Lower leg skin (tissue), 3 donors: ENCODE data around the gene BMP2K.

Source experiments
- POLR2A ChIP-seq, 2 donors: fragments of 450-650 bp; IDR thresholded peaks; one replicate each; pipeline ENCODE4 v1.6.1; 2016 to 2017; ENCODE audit warnings: antibody characterized with exemption in 2 of 2, mild to moderate bottlenecking in 1 of 2, moderate library complexity in 1 of 2
- TF ChIP-seq, protein P1 (sequence below), 3 donors: fragments of 450-650 bp; IDR thresholded peaks; one replicate each; pipeline ENCODE4 v1.5.1; 2016; ENCODE audit warnings: antibody characterized with exemption in 3 of 3, mild to moderate bottlenecking in 3 of 3, moderate library complexity in 2 of 3

DNA sequence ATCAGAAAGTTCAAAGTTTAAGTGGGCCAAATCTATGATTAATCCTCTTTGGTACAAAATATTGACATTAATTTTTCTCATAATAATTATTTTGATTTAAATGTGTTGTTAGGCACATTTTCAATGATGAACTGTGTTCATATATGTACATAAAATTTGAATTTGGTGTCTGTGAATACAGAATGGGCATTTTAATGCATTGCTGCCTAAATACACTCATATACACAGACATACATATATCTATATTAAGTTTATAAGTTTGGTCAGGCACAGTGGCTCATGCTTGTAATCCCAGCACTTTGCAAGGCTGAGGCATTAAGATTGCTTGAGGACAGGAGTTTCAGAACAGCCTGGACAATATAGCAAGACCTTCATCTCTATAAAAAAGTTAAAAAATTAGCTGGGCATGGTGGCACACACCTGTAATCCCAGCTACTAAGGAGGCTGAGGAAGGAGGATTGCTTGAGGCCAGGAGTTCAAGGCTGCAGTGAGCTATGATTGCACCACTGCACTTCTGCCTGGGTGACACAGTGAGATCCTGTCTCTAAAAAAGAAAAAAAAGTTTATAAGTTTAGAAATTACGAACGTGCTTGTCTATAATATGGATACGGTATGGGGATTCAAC is 12.3 kb upstream of the BMP2K start:
- TF ChIP-seq POLR2A (IDR thresholded peaks at IDR 0.05), result no peak
- TF ChIP-seq, protein P1, sequence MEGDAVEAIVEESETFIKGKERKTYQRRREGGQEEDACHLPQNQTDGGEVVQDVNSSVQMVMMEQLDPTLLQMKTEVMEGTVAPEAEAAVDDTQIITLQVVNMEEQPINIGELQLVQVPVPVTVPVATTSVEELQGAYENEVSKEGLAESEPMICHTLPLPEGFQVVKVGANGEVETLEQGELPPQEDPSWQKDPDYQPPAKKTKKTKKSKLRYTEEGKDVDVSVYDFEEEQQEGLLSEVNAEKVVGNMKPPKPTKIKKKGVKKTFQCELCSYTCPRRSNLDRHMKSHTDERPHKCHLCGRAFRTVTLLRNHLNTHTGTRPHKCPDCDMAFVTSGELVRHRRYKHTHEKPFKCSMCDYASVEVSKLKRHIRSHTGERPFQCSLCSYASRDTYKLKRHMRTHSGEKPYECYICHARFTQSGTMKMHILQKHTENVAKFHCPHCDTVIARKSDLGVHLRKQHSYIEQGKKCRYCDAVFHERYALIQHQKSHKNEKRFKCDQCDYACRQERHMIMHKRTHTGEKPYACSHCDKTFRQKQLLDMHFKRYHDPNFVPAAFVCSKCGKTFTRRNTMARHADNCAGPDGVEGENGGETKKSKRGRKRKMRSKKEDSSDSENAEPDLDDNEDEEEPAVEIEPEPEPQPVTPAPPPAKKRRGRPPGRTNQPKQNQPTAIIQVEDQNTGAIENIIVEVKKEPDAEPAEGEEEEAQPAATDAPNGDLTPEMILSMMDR (IDR thresholded peaks at IDR 0.05), result no peak
